IMR-90 (cell line): ENCODE results near the gene ADARB2. TPM values are rescaled to one million over a fixed set of nuclear protein-coding genes. Genes with fewer than 3 reads are reported as not detected.

ENCODE experiments used
- ATAC-seq: fragments of 200-7000 bp; cut with Tn5 transposase; 2 replicates; pipeline ENCODE4 v1.9.1; 2020; ENCODE audit warnings: low read depth, mild to moderate bottlenecking, moderate library complexity
- BruUV-seq: library from RNA; stranded (reverse); fragments of 400-500 nt; replicated peaks from 2 replicates; lab custom pipeline; 2021; lab: Mats Ljungman, UMichigan
- CTCF ChIA-PET: fragments of 300-600 bp; formaldehyde crosslinking; extraction: SDS; loops from one replicate; lab custom pipeline; 2021; ENCODE audit warnings: antibody characterized with exemption; lab: Yijun Ruan, JAX
- POLR2A ChIA-PET: fragments of 300-600 bp; sonication (Branson Sonifier 250); formaldehyde crosslinking; loops from one replicate; lab custom pipeline; 2022; ENCODE audit warnings: antibody characterized with exemption; ENCODE audit not compliant: unreplicated experiment; lab: Charles Lee
- DNase-seq: peaks from one replicate; pipeline ENCODE4 v3.0.0; 2013
- H2AFZ ChIP-seq: replicated peaks from 2 replicates; pipeline ENCODE3; 2013; ENCODE audit warnings: low read length, mild to moderate bottlenecking; ENCODE audit not compliant: poor library complexity
- H2AK5ac ChIP-seq: 2 replicates; pipeline ENCODE4 v1.6.1; 2013; ENCODE audit warnings: low read depth, low read length, inconsistent platforms
- H2AK9ac ChIP-seq: replicated peaks from 2 replicates; pipeline ENCODE3; 2013; ENCODE audit warnings: mild to moderate bottlenecking, low read depth, low read length, moderate library complexity; ENCODE audit not compliant: poor library complexity
- H2BK120ac ChIP-seq: 2 replicates; pipeline ENCODE4 v1.6.1; 2013; ENCODE audit warnings: low read depth, low read length, inconsistent platforms
- H2BK15ac ChIP-seq: 3 replicates; pipeline ENCODE4 v1.6.1; 2013; ENCODE audit warnings: low read depth, low read length, inconsistent platforms
- H2BK20ac ChIP-seq: 2 replicates; pipeline ENCODE4 v1.6.1; 2013; ENCODE audit warnings: low read depth, mild to moderate bottlenecking, inconsistent platforms, low read length, moderate library complexity
- H2BK5ac ChIP-seq: 2 replicates; pipeline ENCODE4 v1.6.1; 2013; ENCODE audit warnings: mild to moderate bottlenecking, low read depth, low read length, inconsistent platforms; ENCODE audit not compliant: poor library complexity, severe bottlenecking
- H3K14ac ChIP-seq: replicated peaks from 2 replicates; pipeline ENCODE4 v1.6.1; 2013; ENCODE audit warnings: low read depth, low read length, inconsistent platforms
- H3K18ac ChIP-seq: 2 replicates; pipeline ENCODE4 v1.6.1; 2013; ENCODE audit warnings: low read depth, low read length, control low read depth
- H3K23ac ChIP-seq: 2 replicates; pipeline ENCODE4 v1.6.1; 2013; ENCODE audit warnings: low read depth, low read length, inconsistent platforms
- H3K27ac ChIP-seq: 2 replicates; pipeline ENCODE4 v1.5.1; 2013; ENCODE audit warnings: mild to moderate bottlenecking, control low read depth, low read length; ENCODE audit not compliant: insufficient read depth
- H3K27me3 ChIP-seq: 2 replicates; pipeline ENCODE4 v1.6.1; 2013; ENCODE audit warnings: low read length; ENCODE audit not compliant: control insufficient read depth, insufficient read depth
- H3K36me3 ChIP-seq: 2 replicates; pipeline ENCODE4 v1.6.1; 2013; ENCODE audit warnings: low read length, mixed read lengths; ENCODE audit not compliant: control insufficient read depth, insufficient read depth
- H3K4ac ChIP-seq: 2 replicates; pipeline ENCODE4 v1.6.1; 2013; ENCODE audit warnings: low read depth, low read length, inconsistent platforms
- H3K4me1 ChIP-seq: 2 replicates; pipeline ENCODE4 v1.6.1; 2013; ENCODE audit warnings: low read length, mixed read lengths; ENCODE audit not compliant: control insufficient read depth, insufficient read depth
- H3K4me2 ChIP-seq: 2 replicates; pipeline ENCODE4 v1.6.1; 2013; ENCODE audit warnings: low read depth, mild to moderate bottlenecking, control low read depth, low read length, moderate library complexity
- H3K4me3 ChIP-seq: 2 replicates; pipeline ENCODE4 v1.5.1; 2013; ENCODE audit warnings: low read depth, mild to moderate bottlenecking, control low read depth, low read length, moderate library complexity; ENCODE audit not compliant: insufficient read depth
- H3K56ac ChIP-seq: 2 replicates; pipeline ENCODE4 v1.6.1; 2013; ENCODE audit warnings: low read length, inconsistent platforms; ENCODE audit not compliant: insufficient read depth; ENCODE audit errors: extremely low read depth
- H3K79me1 ChIP-seq, 2 experiments: 2 replicates each; pipeline ENCODE4 v1.6.1; 2013; ENCODE audit warnings: low read length in 2 of 2, inconsistent platforms in 1 of 2, low read depth in 1 of 2
- H3K9ac ChIP-seq: 2 replicates; pipeline ENCODE4 v1.6.1; 2013; ENCODE audit warnings: low read depth, low read length, control low read depth
- H3K9me1 ChIP-seq: 2 replicates; pipeline ENCODE4 v1.6.1; 2013; ENCODE audit warnings: low read length, inconsistent platforms; ENCODE audit not compliant: insufficient read depth
- H3K9me3 ChIP-seq: 2 replicates; pipeline ENCODE4 v1.6.1; 2013; ENCODE audit warnings: low read length; ENCODE audit not compliant: control insufficient read depth, insufficient read depth
- H4K20me1 ChIP-seq: 2 replicates; pipeline ENCODE4 v1.6.1; 2013; ENCODE audit warnings: low read length, inconsistent platforms; ENCODE audit not compliant: insufficient read depth
- H4K5ac ChIP-seq: 2 replicates; pipeline ENCODE4 v1.6.1; 2013; ENCODE audit warnings: mild to moderate bottlenecking, low read depth, low read length, control low read depth
- H4K8ac ChIP-seq, 2 experiments: 2 replicates each; pipeline ENCODE4 v1.6.1; 2013; ENCODE audit warnings: low read depth in 2 of 2, low read length in 2 of 2, control low read depth in 1 of 2, inconsistent platforms in 1 of 2
- H4K91ac ChIP-seq: 2 replicates; pipeline ENCODE4 v1.6.1; 2013; ENCODE audit warnings: low read depth, low read length, inconsistent platforms; ENCODE audit not compliant: insufficient read depth
- BHLHE40 ChIP-seq: fragments of 150-350 bp; IDR thresholded peaks from 2 replicates; pipeline ENCODE4 v1.6.1; 2016; ENCODE audit warnings: mild to moderate bottlenecking, low read depth, low read length
- WGBS, 2 experiments: methylation state at CpG; one replicate each; pipeline versions ENCODE4 v1.1.5 to v1.1.7; 2013; ENCODE audit warnings: missing lambda C conversion rate in 2 of 2; ENCODE audit not compliant: insufficient read length in 1 of 2; ENCODE audit errors: extremely low coverage in 2 of 2; 5-methylcytosine and 5-hydroxymethylcytosine counted together
- dilution Hi-C: fragments of 300-500 bp; cut with HindIII; formaldehyde crosslinking; loops from one replicate; pipeline ENCODE4 v1.14.3; 2018; ENCODE audit warnings: low sequenced_read_pairs; ENCODE audit not compliant: unreplicated experiment
- in situ Hi-C: fragments of 300-500 bp; cut with MboI; formaldehyde crosslinking; loops from 3 replicates; pipeline ENCODE4 v1.14.3; 2019; ENCODE audit warnings: low sequenced_read_pairs, inconsistent platforms, mixed read lengths
- intact Hi-C: fragments of 100-400 bp; cut with micrococcal nuclease; formaldehyde crosslinking; loops from 2 replicates; pipeline ENCODE4 v1.10.0; 2022
- polyA plus RNA-seq, 3 experiments: library from polyadenylated mRNA; depleted of rRNA; stranded (reverse); fragments of >200 nt; gene quantifications; 2 replicates each; pipeline ENCODE4 v1.2.3, GENCODE V29; 2012; ENCODE audit warnings: low replicate concordance in 1 of 3
- total RNA-seq: library from RNA; depleted of rRNA; stranded (reverse); fragments of >200 nt; gene quantifications from 2 replicates; pipeline ENCODE4 v1.2.3, GENCODE V29; 2012

ADARB2 gene
- total and polyA plus RNA-seq, 2 of the 4 experiments (the other 2 are of a cell fraction) = not detected

GRCh38 chr10:1523221-1523620 is 214.1 kb downstream of the ADARB2 start:
- H3K36me3 ChIP-seq = no peaks in the 10 kb centered on the region
- no peak overlapping the region for H2AK9ac ChIP-seq
- H3K9ac ChIP-seq = no peak overlapping the region
- no TSS peak for BruUV-seq
- no peak overlapping the region for H2AFZ ChIP-seq
- no peak overlapping the region for H2BK20ac ChIP-seq
- H2BK120ac ChIP-seq = no peak overlapping the region
- no peak overlapping the region for H3K56ac ChIP-seq
- H3K27me3 ChIP-seq = no peaks in the 10 kb centered on the region
- ATAC-seq = no peak
- H3K9me3 ChIP-seq = peaks cover 36% of the 10 kb centered on the region
- H3K4me3 ChIP-seq = no peak overlapping the region
- H3K27ac ChIP-seq = no peak overlapping the region
- no peak overlapping the region for H3K18ac ChIP-seq
- H3K4ac ChIP-seq = no peak overlapping the region
- no peak overlapping the region for H2BK15ac ChIP-seq
- DNase-seq = no peak
- in situ Hi-C loops (no loop called here), dilution Hi-C loops (no loop called here), intact Hi-C loops (no loop called here)
- no peak overlapping the region for H2BK5ac ChIP-seq
- no peak overlapping the region for H3K23ac ChIP-seq
- CTCF ChIA-PET = no interaction called here
- POLR2A ChIA-PET = no interaction called here
- no peak overlapping the region for H2AK5ac ChIP-seq
- no peak overlapping the region for H4K8ac ChIP-seq
- no peak overlapping the region for H4K91ac ChIP-seq
- TF ChIP-seq BHLHE40 = no peak
- no peak overlapping the region for H3K4me2 ChIP-seq
- H4K5ac ChIP-seq = no peak overlapping the region
- 13% methylated on average over 3 of the region's 8 CpGs; no CpG with 5 or more reads in 1 of the 2 experiments for WGBS, 2 experiments
- no peak overlapping the region for H3K14ac ChIP-seq
- H3K9me1 ChIP-seq = no peaks in the 10 kb centered on the region
- no peaks in the 10 kb centered on the region for H3K79me1 ChIP-seq
- no peaks in the 10 kb centered on the region for H3K4me1 ChIP-seq
- no peaks in the 10 kb centered on the region for H4K20me1 ChIP-seq
